ENCODE data around the gene APLP2. TPM values are rescaled to one million over a fixed set of nuclear protein-coding genes. Genes with fewer than 3 reads are reported as not detected.

Gene APLP2
- total and polyA plus RNA-seq, 2 of the 4 experiments (the other 2 are of a cell fraction), result 127 to 235 TPM

DNA sequence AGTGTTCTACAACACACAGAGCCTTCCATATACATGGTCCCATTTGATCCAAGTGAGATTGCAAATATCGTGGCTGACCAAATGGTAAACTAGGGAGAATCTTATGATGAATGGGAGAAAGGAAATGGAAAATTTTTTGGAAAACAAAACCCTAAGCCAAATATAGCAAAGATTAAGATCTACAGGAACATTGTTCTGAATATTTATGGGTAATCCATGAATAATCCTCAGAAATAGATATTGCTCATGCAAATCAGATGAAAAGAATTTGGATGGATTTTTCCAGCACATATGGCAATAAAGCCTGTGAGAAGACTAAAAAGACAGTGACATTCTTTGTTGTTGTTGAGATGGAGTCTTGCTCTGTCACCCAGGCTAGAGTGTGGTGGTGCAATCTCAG, 45.3 kb upstream of the APLP2 start:
- no peak overlapping the region for H3K4me2 ChIP-seq (ENCODE audit: low read depth, low read length)
- no peak for DNase-seq
- BruUV-seq (replicated peaks), result no TSS peak

More for the DNA sequence above, 45.3 kb upstream of the APLP2 start:
- intact Hi-C loops (cut with micrococcal nuclease), result loop anchor here (1.0 kb wide), 1 partner anchor 45 kb away; the partner anchor contains the start of gene APLP2
- Histone ChIP-seq H3K4me3 (ENCODE audit: insufficient read depth, low read depth, low read length) (no peak overlapping the region), H3K9ac (ENCODE audit: low read depth, low read length) (no peak overlapping the region), H3K27ac (ENCODE audit: insufficient read depth, low read length) (no peak overlapping the region), H4K8ac (ENCODE audit: low read depth in 2 of 2, low read length in 2 of 2) (no peak overlapping the region), H2AK9ac (replicated peaks; ENCODE audit: low read depth, low read length, poor library complexity) (no peak overlapping the region), H3K23ac (ENCODE audit: low read depth, low read length) (no peak overlapping the region), H4K20me1 (ENCODE audit: insufficient read depth, low read length) (no peaks in the 10 kb centered on the region), H2BK15ac (ENCODE audit: low read depth, low read length) (no peak overlapping the region), H3K56ac (ENCODE audit: extremely low read depth, insufficient read depth, low read length) (no peak overlapping the region), H3K36me3 (ENCODE audit: control insufficient read depth, insufficient read depth, low read length) (no peaks in the 10 kb centered on the region), H2AFZ (replicated peaks; ENCODE audit: low read length, poor library complexity) (no peak overlapping the region), H2BK20ac (ENCODE audit: low read depth, low read length) (no peak overlapping the region), H3K79me1 (ENCODE audit: low read depth in 1 of 2, low read length in 2 of 2) (no peaks in the 10 kb centered on the region), H3K4ac (ENCODE audit: low read depth, low read length) (no peak overlapping the region), H2AK5ac (ENCODE audit: low read depth, low read length) (no peak overlapping the region), H3K27me3 (ENCODE audit: control insufficient read depth, insufficient read depth, low read length) (no peaks in the 10 kb centered on the region), H3K9me1 (ENCODE audit: insufficient read depth, low read length) (peaks cover 2% of the 10 kb centered on the region; the same call in 1 of the 2 replicates), H3K4me1 (ENCODE audit: control insufficient read depth, insufficient read depth, low read length) (peaks cover 4% of the 10 kb centered on the region), H4K5ac (ENCODE audit: low read depth, low read length) (no peak overlapping the region), H3K14ac (replicated peaks; ENCODE audit: low read depth, low read length) (no peak overlapping the region), H2BK120ac (ENCODE audit: low read depth, low read length) (no peak overlapping the region), H3K18ac (ENCODE audit: low read depth, low read length) (no peak overlapping the region), H4K91ac (ENCODE audit: insufficient read depth, low read depth, low read length) (no peak overlapping the region), H3K9me3 (ENCODE audit: control insufficient read depth, insufficient read depth, low read length) (no peaks in the 10 kb centered on the region), H2BK5ac (ENCODE audit: low read depth, low read length, poor library complexity, severe bottlenecking) (no peak overlapping the region)
- WGBS, 2 experiments (ENCODE audit: extremely low coverage in 2 of 2, insufficient read length in 1 of 2), result no CpG with 5 or more reads among the region's 1 CpG
- in situ Hi-C loops (cut with MboI; ENCODE audit: low sequenced_read_pairs), result no loop called here
- TF ChIP-seq CHD1 (IDR thresholded peaks at IDR 0.05; ENCODE audit: low read depth, low read length), result no peak
- no peak for TF ChIP-seq MXI1 (IDR thresholded peaks at IDR 0.05; ENCODE audit: borderline replicate concordance, low read depth, low read length)
- no peak for TF ChIP-seq RAD21 (IDR thresholded peaks at IDR 0.05; ENCODE audit: low read length)
- no peak for TF ChIP-seq FOS (IDR thresholded peaks at IDR 0.05; ENCODE audit: low read depth, low read length)
- no peak for TF ChIP-seq ELK1 (IDR thresholded peaks at IDR 0.05; ENCODE audit: borderline replicate concordance, low read depth, low read length)
- TF ChIP-seq RCOR1 (IDR thresholded peaks at IDR 0.05; ENCODE audit: insufficient replicate concordance, low read length), result no peak
- no peak for TF ChIP-seq BHLHE40 (IDR thresholded peaks at IDR 0.05; ENCODE audit: low read depth, low read length)
- no peak for TF ChIP-seq USF2 (IDR thresholded peaks at IDR 0.05; ENCODE audit: low read depth, low read length)
- no peak for TF ChIP-seq MAFK (IDR thresholded peaks at IDR 0.05; ENCODE audit: low read depth, low read length)
- TF ChIP-seq CEBPB (IDR thresholded peaks at IDR 0.05; ENCODE audit: low read depth, low read length), result no peak
- TF ChIP-seq NFE2L2 (IDR thresholded peaks at IDR 0.05; ENCODE audit: low read depth, low read length), result no peak
- TF ChIP-seq POLR2A (IDR thresholded peaks at IDR 0.05; ENCODE audit: low read depth, low read length), result no peak
- TF ChIP-seq SMC3 (IDR thresholded peaks at IDR 0.05; ENCODE audit: low read depth, low read length), result no peak
- dilution Hi-C loops (cut with HindIII; ENCODE audit: low sequenced_read_pairs, unreplicated experiment), result no loop called here
- ATAC-seq (ENCODE audit: low read depth), result no peak
- CTCF ChIA-PET, result no interaction called here
- POLR2A ChIA-PET (ENCODE audit: unreplicated experiment), result no interaction called here
